ENCODE results near the gene SNX15.

DNA sequence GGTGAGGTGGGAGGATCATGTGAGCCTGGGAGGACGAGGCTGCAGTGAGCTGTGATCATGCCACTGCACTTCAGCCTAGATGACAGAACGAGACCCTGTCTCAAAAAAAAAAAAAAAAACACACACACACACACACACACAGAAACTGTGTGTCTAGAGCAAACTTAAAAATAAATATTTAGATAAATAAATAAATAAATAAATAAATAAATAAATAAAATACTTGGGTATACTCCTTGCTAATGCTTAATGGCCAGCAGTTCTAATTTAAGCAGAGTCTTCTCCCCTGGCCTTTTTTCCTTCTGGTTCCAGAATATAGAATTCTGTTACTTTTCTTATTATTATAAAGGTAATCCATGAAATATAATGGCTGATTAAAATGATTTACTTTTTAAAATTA, 18.4 kb upstream of the SNX15 start:
- TF ChIP-seq POLR2AphosphoS5 (IDR thresholded peaks at IDR 0.05) = no peak
- TF ChIP-seq CTCF (IDR thresholded peaks at IDR 0.05) = no peak
- TF ChIP-seq POLR2A (IDR thresholded peaks at IDR 0.05) = no peak

Data from prostate gland (tissue), 2 donors.